Fibroblast of lung (primary cell): ENCODE measurements around the gene GPX4. TPM values are rescaled to one million over a fixed set of nuclear protein-coding genes. Genes with fewer than 3 reads are reported as not detected.

Experiments used
- DNase-seq, 2 donors: peaks; one replicate each; pipeline versions ENCODE4 v3.0.0 to v3.0.0-alpha.2; 2010; ENCODE audit warnings: low read depth in 2 of 2
- H2AFZ ChIP-seq: 2 replicates; pipeline ENCODE4 v1.5.1; 2012; ENCODE audit warnings: low read length, control low read depth, inconsistent platforms
- H3K27ac ChIP-seq: 2 replicates; pipeline ENCODE4 v1.5.1; 2011; ENCODE audit warnings: low read length, control low read depth; ENCODE audit not compliant: insufficient read depth
- H3K27me3 ChIP-seq: 2 replicates; pipeline ENCODE4 v1.5.1; 2011; ENCODE audit warnings: mild to moderate bottlenecking, low read length; ENCODE audit not compliant: control insufficient read depth, insufficient read depth
- H3K36me3 ChIP-seq: 2 replicates; pipeline ENCODE4 v1.5.1; 2011; ENCODE audit warnings: low read length; ENCODE audit not compliant: control insufficient read depth, insufficient read depth
- H3K4me1 ChIP-seq: 2 replicates; pipeline ENCODE4 v1.5.1; 2011; ENCODE audit warnings: low read length; ENCODE audit not compliant: control insufficient read depth, insufficient read depth; ENCODE audit errors: extremely low read depth
- H3K4me2 ChIP-seq: 2 replicates; pipeline ENCODE4 v1.5.1; 2011; ENCODE audit warnings: low read length, control low read depth; ENCODE audit not compliant: insufficient read depth; ENCODE audit errors: extremely low read depth
- H3K4me3 ChIP-seq, 4 experiments: fragments of 200-600 bp in 1 of 4; sonication (generic) in 1 of 4; replicated peaks in 1 of 4; 2 replicates each; pipeline ENCODE4 v1.5.1; 2011 to 2016; ENCODE audit warnings: low read length in 4 of 4, low read depth in 3 of 4, mild to moderate bottlenecking in 3 of 4, control low read depth in 2 of 4, inconsistent platforms in 1 of 4, mixed read lengths in 1 of 4; ENCODE audit not compliant: insufficient read depth in 1 of 4; ENCODE audit errors: control extremely low read depth in 1 of 4
- H3K79me2 ChIP-seq: 2 replicates; pipeline ENCODE4 v1.5.1; 2012; ENCODE audit warnings: mild to moderate bottlenecking, low read length, inconsistent platforms; ENCODE audit not compliant: control insufficient read depth, insufficient read depth
- H3K9ac ChIP-seq: 2 replicates; pipeline ENCODE4 v1.5.1; 2011; ENCODE audit warnings: mild to moderate bottlenecking, low read length, control low read depth; ENCODE audit not compliant: insufficient read depth
- H3K9me3 ChIP-seq: 2 replicates; pipeline ENCODE4 v1.5.1; 2012; ENCODE audit warnings: low read depth, low read length; ENCODE audit not compliant: control insufficient read depth, insufficient read depth
- H4K20me1 ChIP-seq: 2 replicates; pipeline ENCODE4 v1.5.1; 2011; ENCODE audit warnings: low read length; ENCODE audit not compliant: control insufficient read depth, insufficient read depth; ENCODE audit errors: extremely low read depth
- CTCF ChIP-seq, 2 donors: IDR thresholded peaks in 1 of 2; conservative IDR thresholded peaks in 1 of 2; 1 replicate in 1 of 2; 2 replicates in 1 of 2; pipeline ENCODE4 v1.5.1; 2011 to 2012; ENCODE audit warnings: low read length in 2 of 2, control low read depth in 1 of 2, inconsistent platforms in 1 of 2, low read depth in 1 of 2, mild to moderate bottlenecking in 1 of 2
- EZH2 ChIP-seq: IDR thresholded peaks from 2 replicates; pipeline ENCODE4 v1.5.1; 2012; ENCODE audit warnings: low read length, control low read depth, mild to moderate bottlenecking; ENCODE audit errors: missing control alignments
- polyA plus RNA-seq, 2 donors: library from polyadenylated mRNA; depleted of rRNA in 1 of 2; stranded (reverse) in 1 of 2; unstranded in 1 of 2; fragments of >200 nt; gene quantifications; 2 replicates each; pipeline ENCODE4 v1.2.1, GENCODE V29; 2011 to 2012; ENCODE audit warnings: missing spikeins in 1 of 2
- total RNA-seq: library from RNA; depleted of rRNA; stranded (reverse); fragments of >200 nt; gene quantifications from 2 replicates; pipeline ENCODE4 v1.2.1, GENCODE V29; 2014

Gene GPX4
- total and polyA plus RNA-seq, 2 donors (not counting 1 experiment from before 2014, with no cell fraction given), result 325 to 430 TPM

- Histone ChIP-seq H3K27ac (peak overlapping the region; percentile 55), H3K79me2 (peaks cover 35% of the 10 kb centered on the region), H3K36me3 (peaks cover 33% of the 10 kb centered on the region), H3K27me3 (no peaks in the 10 kb centered on the region), H3K4me2 (no peak overlapping the region), H3K9ac (no peak overlapping the region), H2AFZ (no peak overlapping the region), H3K4me1 (peaks cover 23% of the 10 kb centered on the region), H3K9me3 (no peaks in the 10 kb centered on the region), H3K4me3 (no peak overlapping the region), H4K20me1 (no peaks in the 10 kb centered on the region)
- no peak for DNase-seq
- TF ChIP-seq CTCF (conservative IDR thresholded peaks at IDR 0.05 in 1 of 2, IDR thresholded peaks at IDR 0.05 in 1 of 2; ENCODE audit: low read depth in 1 of 2, low read length in 2 of 2), result no peak
- TF ChIP-seq EZH2, result no peak
These were observed 47.4 kb downstream of the GPX4 start for GRCh38 chr19:1151037-1151724.

DNA sequence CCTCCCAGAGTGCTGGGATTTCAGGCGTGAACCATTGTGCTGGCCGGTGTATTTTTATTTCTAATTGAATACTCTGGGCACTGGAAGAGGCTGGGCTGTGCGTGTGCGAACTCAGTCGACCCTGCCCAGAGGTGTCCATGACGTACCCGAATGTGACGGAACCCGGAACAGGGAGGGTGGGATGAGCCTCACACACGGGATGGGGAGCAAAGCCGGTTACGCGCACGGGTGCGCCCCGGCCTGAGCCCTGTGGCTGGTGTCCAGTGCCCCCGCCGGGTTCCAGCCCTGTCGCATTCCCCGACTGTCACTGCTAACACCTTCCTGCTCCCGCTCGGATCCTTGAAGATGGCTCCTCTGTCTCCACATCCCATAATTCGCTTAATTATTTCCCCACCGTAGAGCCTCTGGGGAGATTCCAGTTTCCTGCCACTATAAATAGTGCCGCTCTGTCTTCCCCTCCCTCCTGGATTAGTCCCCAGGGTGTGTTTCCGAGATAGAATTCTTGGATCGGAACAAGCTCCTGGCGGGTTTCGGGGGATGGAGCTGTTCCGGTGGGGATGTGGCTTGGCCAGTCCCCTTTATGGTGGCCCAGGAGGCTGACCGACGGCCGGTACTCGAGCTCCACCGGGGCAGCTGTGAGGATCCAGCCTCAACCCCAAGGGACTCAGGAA is 48.3 kb downstream of the GPX4 start:
- Histone ChIP-seq H3K9ac (peak overlapping the region; percentile 50), H3K4me2 (no peak overlapping the region), H3K4me3 (no peak overlapping the region), H3K4me1 (peaks cover 23% of the 10 kb centered on the region), H2AFZ (no peak overlapping the region), H3K27me3 (no peaks in the 10 kb centered on the region), H3K36me3 (peaks cover 32% of the 10 kb centered on the region), H3K27ac (peak overlapping the region; percentile 55), H3K9me3 (no peaks in the 10 kb centered on the region), H3K79me2 (peaks cover 42% of the 10 kb centered on the region), H4K20me1 (no peaks in the 10 kb centered on the region)
- TF ChIP-seq EZH2 (no peak), CTCF (conservative IDR thresholded peaks at IDR 0.05 in 1 of 2, IDR thresholded peaks at IDR 0.05 in 1 of 2; ENCODE audit: low read depth in 1 of 2, low read length in 2 of 2) (no peak)
- no peak for DNase-seq

DNA sequence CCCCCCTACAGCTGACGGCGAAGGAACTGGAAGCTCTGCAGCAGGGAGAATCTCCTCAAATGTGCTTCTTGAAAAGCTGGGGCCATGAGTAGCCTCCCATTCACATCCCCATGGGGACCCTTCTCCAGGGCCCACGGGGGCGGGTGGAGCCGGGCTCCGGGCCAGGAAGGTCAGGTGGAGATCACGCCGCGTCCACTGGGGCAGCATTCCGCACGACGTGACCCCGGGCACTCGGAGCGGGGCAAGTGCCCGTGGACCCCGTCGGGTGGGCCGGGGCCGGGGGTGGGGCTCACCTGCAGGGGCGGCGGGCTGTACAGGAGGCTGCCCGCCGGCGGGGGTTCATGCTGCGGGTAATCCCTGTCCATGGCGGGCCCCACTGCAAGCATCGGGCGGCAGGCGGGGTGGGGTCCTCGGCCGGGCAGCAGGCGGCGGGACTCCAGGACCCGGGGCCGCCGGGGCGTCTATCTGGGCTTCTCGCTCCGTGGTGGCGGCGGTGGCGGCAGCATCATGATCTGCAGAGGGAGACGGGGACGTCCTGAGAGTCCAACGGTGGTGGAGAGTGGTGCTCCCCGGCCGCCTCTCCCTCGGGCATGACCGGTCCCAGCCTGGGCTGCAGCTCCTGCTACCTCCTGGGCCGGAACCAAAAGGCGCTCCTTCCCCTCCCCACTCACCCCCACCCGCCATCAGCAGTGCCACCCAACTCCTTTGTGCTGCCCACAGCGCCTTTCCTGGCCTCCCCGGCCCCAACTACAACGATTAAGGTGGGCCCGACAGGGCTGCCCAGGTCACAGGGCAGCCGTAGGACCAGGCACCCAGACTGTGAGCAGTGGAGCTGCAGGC is 50.3 kb downstream of the GPX4 start:
- H3K9ac ChIP-seq, result peak overlapping the region; percentile 90
- H3K79me2 ChIP-seq, result peaks cover 57% of the 10 kb centered on the region
- peak overlapping the region; percentile 69 for H3K4me2 ChIP-seq

More for the DNA sequence above, 50.3 kb downstream of the GPX4 start:
- H3K36me3 ChIP-seq, result peaks cover 31% of the 10 kb centered on the region
- peaks cover 23% of the 10 kb centered on the region for H3K4me1 ChIP-seq
- no peaks in the 10 kb centered on the region for H3K9me3 ChIP-seq
- no peak for TF ChIP-seq CTCF (conservative IDR thresholded peaks at IDR 0.05 in 1 of 2, IDR thresholded peaks at IDR 0.05 in 1 of 2; ENCODE audit: low read depth in 1 of 2, low read length in 2 of 2)
- TF ChIP-seq EZH2, result no peak
- peak overlapping the region; percentile 99 for H3K27ac ChIP-seq
- H4K20me1 ChIP-seq, result no peaks in the 10 kb centered on the region
- DNase-seq, result no peak
- H2AFZ ChIP-seq, result no peak overlapping the region
- no peaks in the 10 kb centered on the region for H3K27me3 ChIP-seq
- peak overlapping the region in 3 of 4 experiments; percentile 26 to 56 (median 28) for H3K4me3 ChIP-seq
